ENCODE data around the gene COMMD7.
"Not testable (repeated sequence)": the region's sequence is repeated elsewhere in the genome, so short reads cannot be mapped to it uniquely, and the experiment has no call there.

COMMD7 gene

DNA sequence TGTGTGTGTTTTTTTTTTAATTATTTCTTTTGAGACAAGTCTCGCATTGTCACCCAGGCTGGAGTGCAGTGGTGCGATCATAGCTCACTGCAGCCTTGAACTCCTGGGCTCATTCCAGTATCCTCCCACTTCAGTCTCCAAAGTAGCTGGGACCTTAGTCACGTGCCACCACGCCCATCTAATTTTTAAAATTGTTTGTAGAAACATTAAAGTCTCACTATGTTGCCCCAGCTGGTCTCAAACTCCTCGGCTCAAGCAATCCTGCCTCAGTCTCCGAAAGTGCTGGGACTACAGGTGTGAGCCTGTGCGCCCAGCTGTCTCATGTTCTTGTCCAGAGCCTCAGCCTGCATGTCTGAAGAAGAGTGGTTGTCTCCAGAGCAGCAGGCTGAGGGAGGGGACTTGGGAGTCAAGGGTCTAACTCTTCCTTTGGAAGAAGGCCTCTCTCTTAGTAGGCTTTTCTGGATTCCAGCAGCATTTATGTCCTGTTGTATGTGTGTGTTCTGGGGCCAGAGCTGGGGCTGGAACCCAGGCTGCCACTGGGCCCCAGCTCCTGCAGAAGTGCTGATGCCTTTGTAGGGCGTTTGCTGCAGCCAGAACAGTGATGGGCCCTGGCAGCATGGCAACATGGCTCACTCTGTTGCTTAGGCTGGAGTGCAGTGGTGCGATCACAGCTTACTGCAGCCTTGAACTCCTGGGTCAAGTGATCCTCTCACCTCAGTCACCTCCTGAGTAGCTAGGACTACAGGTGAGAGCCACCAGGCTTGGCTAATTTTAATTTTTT, 24.3 kb upstream of the COMMD7 start:
- ChIA-PET POLR2A (ENCODE audit: low non-redundant PET) (no interaction called here), CTCF (interaction anchor here (0.5 to 5.5 kb wide), 7 partner anchors 11 to 245 kb away, joined by 3 to 28 read pairs (median 4); no protein-coding TSS in a partner anchor)
- H3K27ac ChIP-seq = no peak overlapping the region
- TF ChIP-seq, protein P1, sequence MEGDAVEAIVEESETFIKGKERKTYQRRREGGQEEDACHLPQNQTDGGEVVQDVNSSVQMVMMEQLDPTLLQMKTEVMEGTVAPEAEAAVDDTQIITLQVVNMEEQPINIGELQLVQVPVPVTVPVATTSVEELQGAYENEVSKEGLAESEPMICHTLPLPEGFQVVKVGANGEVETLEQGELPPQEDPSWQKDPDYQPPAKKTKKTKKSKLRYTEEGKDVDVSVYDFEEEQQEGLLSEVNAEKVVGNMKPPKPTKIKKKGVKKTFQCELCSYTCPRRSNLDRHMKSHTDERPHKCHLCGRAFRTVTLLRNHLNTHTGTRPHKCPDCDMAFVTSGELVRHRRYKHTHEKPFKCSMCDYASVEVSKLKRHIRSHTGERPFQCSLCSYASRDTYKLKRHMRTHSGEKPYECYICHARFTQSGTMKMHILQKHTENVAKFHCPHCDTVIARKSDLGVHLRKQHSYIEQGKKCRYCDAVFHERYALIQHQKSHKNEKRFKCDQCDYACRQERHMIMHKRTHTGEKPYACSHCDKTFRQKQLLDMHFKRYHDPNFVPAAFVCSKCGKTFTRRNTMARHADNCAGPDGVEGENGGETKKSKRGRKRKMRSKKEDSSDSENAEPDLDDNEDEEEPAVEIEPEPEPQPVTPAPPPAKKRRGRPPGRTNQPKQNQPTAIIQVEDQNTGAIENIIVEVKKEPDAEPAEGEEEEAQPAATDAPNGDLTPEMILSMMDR (conservative IDR thresholded peaks at IDR 0.05; ENCODE audit: low read depth) = no peak
- no peak for DNase-seq (ENCODE audit: low spot score)

DNA sequence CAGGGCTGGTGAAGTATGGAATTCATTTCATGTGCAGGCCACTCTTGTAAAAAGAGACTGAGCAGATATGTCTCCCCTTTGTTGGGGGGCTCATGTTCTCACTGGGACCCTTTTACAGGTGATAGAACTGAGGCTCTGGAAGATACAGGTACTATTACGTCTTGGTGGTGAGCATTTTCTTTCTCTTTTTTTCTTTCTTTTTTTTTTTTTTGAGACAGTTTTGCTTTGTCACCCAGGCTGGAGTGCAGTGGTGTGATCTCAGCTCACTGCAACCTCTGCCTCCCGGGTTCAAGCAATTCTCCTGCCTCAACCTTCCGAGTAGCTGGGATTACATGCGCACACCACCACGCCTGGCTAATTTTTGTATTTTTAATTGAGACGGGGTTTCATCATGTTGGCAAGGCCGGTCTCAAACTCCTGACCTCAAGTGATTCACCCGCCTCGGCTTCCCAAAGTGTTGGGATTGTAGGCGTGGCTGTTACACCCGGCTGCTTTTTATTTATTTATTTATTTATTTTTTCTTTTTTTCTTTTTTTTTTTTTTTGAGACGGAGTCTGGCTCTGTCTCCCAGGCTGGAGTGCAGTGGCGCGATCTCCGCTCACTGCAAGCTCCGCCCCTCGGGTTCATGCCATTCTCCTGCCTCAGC, 22.1 kb upstream of the COMMD7 start:
- CTCF ChIA-PET = interaction anchor here (0.6 to 5.5 kb wide), 5 partner anchors 13 to 77 kb away, joined by 3 to 29 read pairs (median 5); no protein-coding TSS in a partner anchor
- not testable (repeated sequence) for DNase-seq (ENCODE audit: low spot score); H3K27ac ChIP-seq
- POLR2A ChIA-PET (ENCODE audit: low non-redundant PET) = interaction anchor here (0.7 kb wide), 1 partner anchor 84 kb away, joined by 3 read pairs; no protein-coding TSS in a partner anchor

DNA sequence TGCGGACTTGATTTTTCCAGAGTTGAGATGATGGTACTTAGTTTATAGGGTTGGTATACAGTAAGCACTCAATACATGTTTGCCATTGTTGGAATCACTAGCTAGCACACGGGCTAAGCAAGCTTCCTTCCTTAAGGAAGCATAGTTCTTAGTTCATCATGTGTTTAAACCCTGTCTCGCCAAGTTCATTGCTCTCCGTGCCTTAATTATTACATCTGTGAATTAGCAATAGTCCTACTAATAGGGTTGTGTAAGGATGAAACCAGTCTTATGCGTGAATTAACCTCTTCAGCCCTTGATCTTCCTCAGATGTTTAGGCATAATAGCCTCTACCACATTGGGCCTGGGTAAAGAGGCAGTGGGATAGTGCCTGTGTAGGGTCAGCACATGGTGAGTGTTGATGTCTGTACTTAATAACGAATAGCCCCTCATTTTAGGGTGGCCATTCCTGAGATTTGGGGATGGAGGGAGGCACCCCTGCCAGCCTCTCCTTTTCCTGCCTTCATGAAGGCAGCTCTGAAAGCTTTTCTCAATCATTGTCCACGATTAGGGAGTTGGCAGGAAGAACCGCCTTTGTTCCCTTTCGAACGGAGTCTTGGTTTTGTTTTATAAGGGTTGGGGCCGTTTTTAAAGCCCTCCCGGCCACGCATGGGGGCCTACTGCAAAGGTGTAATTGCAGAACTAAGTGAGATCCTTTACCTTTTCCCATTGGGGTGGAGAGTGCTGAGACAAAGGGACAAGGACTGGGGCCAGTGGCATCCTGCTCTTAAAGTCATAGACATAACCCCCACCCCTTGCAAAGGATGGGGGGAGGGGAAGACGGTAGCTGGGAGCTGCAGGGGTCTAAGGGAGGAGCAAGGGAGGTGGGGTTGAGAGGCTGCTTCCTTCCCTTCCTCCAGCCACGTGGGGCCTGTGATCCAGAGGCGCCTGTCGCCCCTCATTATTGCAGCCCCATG, 21.0 kb upstream of the COMMD7 start:
- CTCF ChIA-PET = interaction anchor here (0.5 to 3.4 kb wide), 9 partner anchors 10 to 187 kb away, joined by 3 to 29 read pairs (median 5); partner anchors contain the start of genes C20orf203 and COMMD7
- TF ChIP-seq, protein P1 (conservative IDR thresholded peaks at IDR 0.05; ENCODE audit: low read depth) = no peak
- H3K27ac ChIP-seq = no peak overlapping the region
- POLR2A ChIA-PET (ENCODE audit: low non-redundant PET) = no interaction called here
- DNase-seq (ENCODE audit: low spot score) = no peak

DNA sequence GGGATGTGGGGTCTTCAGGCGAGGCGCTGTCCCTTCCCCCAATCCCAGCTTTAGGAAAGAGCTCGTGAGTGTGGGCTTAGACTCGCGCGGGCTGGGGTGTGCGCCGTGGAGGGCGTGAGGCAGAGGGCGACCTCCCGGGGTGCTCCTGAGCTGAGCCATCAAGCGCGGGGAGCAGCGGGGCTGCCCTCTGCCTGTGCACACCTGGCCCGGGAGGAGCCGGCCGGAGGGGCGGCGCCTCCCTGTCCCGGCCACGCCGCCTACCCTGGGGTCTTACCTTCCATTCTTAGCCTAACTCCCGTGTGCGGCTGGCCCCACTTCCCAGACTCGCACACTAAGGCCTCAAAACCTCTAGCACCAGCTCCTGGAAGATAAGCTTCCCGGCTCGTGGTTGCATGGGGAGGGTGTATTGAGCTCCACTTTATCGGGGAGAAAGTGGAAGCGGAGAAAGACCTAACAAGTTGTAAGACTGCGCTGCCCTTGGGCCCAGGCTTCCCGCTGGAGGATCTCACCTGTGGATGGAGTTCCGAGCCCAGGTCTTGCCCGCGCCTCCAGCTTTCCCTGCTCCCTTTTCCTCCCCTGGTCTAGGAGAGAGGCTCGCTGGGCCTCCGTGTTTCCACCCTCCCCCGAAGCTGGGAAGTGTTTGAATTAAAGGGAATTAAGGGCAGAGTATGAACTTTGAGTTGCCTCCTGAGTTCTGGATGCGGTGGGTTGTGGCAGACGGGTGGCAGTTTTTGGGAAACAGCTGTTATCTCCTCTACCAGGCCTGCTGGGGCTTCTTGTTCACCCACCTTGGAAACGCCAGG, 20.1 kb upstream of the COMMD7 start:
- TF ChIP-seq, protein P1 (conservative IDR thresholded peaks at IDR 0.05; ENCODE audit: low read depth) = no peak
- ChIA-PET CTCF (interaction anchor here (0.5 to 3.4 kb wide), 13 partner anchors 11 to 553 kb away, joined by 3 to 29 read pairs (median 4); partner anchors contain the start of genes C20orf203 and COMMD7), POLR2A (ENCODE audit: low non-redundant PET) (interaction anchor here (0.6 kb wide), 2 partner anchors 15 to 20 kb away, joined by 3 read pairs; no protein-coding TSS in a partner anchor)
- DNase-seq (ENCODE audit: low spot score) = no peak
- H3K27ac ChIP-seq = no peak overlapping the region

DNA sequence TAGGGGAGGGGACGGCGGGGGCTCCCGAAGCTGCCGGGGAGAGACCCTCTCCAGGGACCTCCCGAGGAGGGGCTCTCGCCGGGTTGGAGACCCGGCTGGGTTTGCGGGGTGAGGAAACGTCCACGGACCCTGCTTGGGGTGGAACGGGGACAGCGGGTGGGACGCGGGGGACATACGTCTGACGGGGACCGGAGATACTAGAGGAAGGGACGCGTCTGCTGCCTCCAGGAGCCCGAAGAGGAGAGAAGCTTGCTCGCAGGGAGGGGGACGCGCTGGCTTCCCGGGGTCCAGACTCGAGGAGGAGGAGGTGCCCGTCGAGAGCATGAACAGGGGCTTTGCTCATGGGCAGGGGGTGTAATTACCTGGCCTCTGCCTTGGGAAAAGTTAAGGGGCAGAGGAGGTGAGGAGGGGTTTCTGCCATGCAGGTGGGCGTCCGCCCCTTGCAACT, 19.5 kb upstream of the COMMD7 start:
- TF ChIP-seq, protein P1 (conservative IDR thresholded peaks at IDR 0.05; ENCODE audit: low read depth) = no peak
- no peak for DNase-seq (ENCODE audit: low spot score)
- H3K27ac ChIP-seq = 0 out of 2 replicates have a peak overlapping the region, but pooled peaks have one; percentile 38
- CTCF ChIA-PET = interaction anchor here (0.6 to 3.4 kb wide), 10 partner anchors 16 to 553 kb away, joined by 3 to 29 read pairs (median 4); partner anchors contain the start of genes C20orf203 and COMMD7
- POLR2A ChIA-PET (ENCODE audit: low non-redundant PET) = interaction anchor here (0.6 kb wide), 3 partner anchors 16 to 1214 kb away, joined by 3 read pairs; no protein-coding TSS in a partner anchor
